ENCODE measurements around the gene TEX30.

Gene TEX30

DNA sequence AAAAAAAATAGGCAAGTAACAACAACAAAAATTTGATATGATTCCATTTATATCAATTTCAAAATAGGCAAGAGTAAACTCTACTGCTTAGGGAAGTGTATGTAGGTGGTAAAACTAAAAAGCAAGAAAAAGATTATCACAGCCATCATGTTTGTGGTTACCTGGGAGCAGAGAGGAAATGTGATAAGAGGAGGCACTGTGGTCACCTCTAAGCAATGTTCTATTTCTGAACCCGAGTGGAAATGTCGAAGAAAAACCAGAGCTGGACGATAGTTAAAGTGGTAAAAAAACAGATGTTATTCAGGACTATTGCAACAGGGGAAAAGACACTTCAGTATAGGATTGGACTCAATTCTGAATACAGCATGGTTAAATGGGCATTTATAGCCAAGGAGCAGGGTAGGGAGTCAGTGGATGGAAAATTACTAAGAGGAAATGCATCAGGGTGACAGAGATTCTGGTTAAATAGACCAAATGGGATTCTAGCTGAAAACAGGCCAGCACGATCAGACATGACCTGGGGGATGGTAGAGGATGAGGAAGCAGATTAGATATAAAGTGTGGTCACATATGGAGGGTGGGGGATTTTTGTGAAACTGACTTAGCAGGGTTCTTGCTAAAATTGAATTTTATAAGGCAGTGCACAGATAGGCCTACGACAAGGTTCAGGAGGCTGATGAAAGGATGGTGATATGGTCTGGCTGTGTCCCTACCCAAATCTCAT is 6.0 kb upstream of the TEX30 start:
- DNase-seq, result peak; percentile 26

DNA sequence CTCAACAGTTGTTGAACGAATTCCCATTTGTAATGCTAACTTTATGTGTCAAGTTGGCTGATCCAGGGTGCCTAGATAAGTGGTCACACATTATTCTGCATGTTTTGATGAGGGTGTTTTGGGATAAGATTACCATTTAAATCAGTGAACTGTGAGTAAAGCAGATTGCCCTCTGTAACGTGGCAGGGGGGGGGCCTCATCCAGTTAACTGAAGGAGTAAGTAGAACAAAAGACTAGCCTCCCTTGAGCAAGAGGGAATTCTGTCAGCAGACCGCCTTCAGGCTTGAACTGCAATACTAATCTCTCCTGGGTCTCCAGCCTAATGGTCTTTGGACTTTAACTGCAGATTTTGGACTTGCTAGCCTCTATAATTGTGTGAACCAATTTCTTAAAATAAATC is 4.2 kb upstream of the TEX30 start:
- no peak for DNase-seq

DNA sequence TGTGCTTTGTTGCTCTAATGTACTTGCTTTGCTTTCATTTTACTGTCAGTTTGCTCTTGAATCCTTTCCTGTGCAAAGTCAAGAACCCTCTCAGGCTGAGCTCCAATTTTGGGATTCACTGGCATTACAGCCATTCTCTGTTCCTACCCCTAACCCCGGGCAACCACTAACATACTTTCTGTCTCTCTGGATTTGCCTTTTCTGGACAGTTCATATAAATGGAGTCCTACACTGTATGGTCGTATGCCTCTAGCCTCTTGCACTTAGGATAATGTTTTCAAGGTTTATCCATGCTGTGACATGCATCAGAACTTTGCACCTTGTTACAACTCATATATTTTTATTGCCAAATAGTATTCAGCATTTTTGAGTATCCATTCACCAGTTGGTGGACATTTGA is 2.7 kb upstream of the TEX30 start:
- DNase-seq, result no peak

DNA sequence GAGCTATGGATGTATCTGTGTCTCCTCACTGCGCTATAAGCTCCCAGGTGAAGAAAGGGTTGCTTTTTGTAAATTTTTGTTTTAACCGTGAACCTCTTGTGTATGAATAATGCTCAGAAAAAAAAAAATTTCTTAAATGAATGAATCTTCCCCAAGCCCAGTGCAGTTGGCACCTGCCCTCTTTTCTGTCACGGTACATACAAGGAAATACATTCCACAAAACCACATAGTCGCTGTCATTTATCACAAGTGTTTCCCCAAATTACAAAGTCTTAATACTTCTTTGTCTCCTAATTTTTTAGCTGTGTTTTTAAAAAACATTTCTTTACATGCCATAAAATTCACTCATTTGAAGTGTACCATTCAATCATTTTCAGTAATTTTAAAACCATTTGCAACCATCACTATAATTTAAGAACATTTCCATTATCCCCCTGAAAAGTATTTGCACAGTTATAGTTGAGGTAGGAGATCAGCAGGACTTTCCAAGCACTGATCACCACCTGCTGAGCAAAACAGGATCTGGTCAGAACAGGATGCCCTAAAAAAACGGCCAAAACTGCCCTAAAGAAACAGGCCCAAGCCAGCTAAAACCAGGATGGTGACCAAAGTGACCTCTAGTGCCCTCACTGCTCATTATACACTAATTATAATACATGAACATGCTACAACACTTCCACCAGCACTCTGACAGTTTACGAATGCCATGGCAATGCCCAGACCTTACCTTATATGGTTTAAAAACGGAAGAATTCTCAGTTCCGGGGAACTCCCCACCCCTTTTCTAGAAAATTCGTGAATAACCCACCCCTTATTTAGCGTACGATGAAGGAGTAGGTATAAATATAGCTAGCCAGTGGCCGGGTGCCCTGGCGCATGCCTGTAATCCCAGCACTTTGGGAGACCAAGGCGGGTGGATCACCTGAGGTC is 1.3 kb upstream of the TEX30 start:
- no peak for DNase-seq

DNA sequence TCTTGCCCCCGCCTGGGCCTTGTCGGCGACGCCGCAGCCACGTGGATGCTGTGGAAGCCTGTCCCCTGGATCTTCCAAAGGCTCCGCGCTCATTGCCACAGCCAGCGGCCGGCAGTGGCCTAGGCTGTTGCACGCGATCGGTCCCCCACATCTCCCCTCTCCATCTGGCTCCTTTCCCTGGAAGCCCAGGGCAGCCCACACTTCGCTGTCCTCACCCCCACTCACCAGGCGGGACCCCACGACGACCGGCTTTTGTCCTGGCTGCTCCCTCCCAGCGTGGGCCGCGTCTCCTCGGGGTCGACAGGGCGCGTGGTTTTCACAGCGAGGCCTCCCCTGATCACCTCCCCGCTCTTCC is 605 bp upstream of the TEX30 start:
- DNase-seq, result no peak

DNA sequence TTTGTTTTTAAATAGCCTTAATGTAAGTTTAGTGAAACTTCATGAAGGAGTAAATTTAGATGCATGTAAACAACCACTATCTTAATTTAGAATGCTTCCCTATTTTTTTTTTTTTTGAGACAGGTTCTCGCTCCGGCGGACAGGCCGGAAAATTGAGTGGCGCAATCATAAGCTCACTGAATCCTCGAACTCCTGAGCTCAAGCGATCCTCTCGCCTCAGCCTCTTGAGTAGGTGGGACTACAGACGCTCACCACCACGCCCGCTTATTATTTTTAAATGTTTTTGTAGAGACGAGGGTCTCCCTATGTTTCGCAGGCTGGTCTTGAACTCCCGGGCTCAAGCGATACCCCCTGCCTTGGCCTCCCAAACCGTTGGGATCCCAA is 1.6 kb downstream of the TEX30 start:
- DNase-seq, result no peak

DNA sequence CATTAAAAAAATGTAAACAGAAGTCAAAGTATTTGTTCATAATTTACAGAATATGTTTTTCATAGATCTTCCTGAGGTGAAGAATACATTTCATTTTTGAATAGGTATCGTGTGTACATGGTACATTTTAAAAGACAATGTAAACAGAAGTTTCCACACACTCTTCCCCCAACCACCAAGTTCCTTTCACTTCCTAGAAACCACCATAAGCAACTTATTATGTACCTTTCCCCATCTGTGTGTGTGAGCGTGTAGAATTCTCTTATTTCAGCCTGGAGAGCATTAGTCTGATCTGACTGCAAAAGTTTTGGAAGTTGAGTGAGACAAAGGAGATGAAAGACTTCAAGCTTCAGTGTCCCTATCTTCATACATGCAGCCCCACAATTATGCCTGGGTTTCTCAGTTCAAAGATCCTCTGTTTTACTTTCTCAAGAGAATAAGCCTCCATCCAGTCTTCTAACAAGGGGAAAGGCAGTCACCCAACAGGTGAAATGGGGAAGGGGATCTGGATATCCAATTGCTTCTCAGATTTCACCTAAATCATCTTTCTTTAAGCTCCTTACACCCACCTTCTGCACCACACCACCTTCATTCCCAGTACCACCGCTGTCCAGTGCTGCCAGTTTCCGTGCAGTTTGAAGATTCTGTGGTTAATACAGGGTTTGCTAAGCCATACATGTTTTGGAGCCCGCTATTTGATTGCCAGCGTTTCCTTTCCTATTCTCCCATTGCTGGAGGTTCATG is 2.1 kb downstream of the TEX30 start:
- no peak for DNase-seq

DNA sequence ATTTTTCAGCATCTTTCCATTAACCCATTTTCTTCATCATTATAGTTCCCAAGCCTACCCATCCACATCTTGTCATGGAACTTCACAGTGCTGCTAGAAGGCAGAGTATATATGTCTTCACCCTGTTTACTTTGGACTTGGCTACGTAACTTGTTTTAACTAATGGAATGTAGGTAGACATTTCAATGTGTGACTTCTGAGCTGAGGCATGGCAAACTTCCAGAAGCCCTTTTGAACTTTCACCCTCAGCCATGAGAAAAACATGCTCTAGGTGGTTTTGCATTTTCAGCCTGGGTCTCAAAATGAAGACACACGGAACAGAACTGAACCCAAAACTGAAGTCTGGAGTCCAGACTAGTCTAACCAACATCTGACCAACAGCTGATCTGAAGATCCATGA is 3.2 kb downstream of the TEX30 start:
- no peak for DNase-seq

DNA sequence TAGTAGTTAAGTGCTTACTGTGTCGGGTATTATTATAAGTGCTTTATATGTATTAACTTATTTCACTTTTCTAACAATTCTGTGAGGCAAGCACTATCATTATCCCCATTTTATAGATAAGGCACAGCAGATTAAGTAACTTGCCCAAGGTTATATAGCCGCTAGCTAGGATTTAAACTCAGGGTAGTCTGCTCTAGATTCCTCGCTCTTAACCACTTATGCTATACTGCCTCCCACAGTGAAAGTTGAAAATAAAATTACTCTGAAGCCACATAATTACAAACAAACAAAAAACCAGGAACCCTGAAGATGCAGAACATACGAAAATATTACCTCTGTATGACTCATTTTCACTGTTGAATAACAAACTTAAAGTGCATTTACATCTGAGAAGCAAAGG is 3.9 kb downstream of the TEX30 start:
- DNase-seq, result no peak

DNA sequence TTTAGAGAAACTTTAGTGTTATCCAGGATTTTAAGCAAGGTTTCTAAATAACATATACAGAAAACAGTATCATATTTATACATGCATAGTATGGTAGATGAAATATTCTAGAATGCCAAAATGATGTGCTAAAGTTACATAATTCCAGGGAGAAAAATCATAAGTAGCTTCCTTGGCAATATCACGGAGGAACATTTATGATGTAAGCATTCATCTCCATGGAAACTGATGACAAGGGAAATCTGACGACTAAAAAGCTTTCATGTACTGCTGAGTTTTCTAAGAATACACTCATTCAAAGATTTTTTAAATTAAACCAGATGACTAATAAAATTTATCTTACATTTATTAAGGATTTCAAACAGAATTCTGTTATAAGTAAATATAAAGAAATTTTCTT is 4.7 kb downstream of the TEX30 start:
- DNase-seq, result no peak

DNA sequence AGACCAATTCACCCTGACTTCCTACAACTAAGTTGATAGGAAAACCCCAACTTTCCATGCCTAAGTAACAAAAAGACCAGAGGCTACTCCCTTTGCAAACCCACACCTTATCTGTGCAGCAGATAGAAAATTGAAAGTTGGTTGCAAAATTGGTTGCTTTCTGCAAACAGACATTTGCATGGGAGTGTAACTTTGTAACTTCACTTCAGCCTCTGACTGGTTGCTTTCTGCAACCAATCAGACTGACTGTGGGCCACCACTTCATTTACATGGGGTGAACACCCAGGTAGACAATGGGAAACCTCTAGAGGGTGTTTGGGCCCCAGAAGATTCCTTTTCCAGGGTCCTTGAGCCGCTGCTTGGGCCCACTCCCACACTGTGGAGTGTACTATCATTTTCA is 9.8 kb downstream of the TEX30 start:
- DNase-seq, result no peak

DNA sequence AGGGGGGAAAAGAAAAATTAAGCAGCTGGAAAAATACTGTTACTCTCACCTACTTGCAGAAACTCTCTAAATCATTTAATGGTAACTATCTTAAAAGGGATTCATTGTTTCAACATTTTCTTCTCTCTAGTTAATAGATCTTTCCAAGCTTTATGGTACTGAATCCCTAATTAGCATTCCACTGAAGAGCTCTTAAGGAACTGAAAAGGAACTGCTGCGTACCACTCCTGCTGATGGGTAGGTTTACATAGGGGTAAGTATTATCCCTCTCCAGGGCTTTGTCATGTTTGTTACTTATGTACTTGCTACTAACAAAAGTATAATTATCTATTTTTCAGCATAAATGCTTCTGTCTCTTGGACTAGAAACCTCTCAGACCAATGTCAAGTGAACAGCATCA is 12.5 kb downstream of the TEX30 start:
- DNase-seq, result no peak

DNA sequence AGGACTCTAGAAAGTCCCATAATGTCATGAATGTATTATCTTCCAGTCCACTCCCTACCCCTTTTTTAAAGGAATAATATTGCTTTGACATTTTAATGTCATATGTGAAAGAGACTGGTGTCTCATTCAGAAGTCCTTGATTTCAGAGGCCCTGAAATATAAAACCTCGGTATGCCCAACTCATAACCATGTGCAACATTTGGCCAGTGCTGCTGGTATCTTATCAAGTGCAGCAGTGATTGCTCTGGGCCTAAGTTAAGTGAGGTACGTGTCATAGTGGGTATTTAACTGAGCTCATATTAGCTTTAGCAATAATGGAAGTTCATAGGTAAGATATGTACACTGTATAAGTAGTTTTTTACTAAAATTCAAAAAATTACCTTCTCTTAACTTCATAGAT is 14.7 kb downstream of the TEX30 start:
- DNase-seq, result no peak

DNA sequence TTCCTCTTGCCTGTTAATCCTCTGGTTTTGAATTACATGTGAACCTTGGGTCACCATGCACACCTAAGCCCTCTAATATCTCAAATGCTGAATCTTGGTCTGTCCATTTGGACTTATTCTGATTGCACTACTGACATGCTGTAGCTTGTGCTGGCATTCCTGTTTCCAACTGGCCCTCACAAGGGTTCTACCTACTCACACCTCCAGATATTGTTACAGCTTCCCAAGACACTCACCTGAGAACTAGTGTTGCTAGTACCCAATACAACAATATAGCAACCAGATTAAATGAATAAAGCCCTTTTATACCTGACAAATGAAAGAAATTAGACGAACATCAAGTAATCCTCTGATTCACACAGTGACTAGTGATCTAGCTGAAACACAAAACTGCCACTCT is 16.6 kb downstream of the TEX30 start:
- DNase-seq, result no peak

DNA sequence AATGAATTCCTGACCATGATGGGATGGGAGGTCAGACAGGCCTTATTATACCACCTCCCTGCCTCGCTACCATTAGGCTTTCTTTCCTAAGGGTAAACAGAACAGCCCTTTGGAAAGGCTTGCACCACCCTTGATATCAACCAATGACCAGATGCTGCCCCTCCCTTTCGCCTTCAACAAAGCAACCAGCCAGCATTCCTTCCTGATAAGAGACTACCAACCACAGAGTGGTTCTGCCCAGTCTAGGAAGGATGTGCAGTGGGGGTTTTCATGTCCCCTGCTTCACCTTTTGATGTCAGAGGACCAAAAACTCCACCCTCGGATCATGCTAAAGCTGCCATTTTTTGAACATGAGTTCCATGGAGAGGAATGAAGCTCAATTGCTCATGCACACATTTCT is 21.7 kb downstream of the TEX30 start:
- DNase-seq, result no peak

DNA sequence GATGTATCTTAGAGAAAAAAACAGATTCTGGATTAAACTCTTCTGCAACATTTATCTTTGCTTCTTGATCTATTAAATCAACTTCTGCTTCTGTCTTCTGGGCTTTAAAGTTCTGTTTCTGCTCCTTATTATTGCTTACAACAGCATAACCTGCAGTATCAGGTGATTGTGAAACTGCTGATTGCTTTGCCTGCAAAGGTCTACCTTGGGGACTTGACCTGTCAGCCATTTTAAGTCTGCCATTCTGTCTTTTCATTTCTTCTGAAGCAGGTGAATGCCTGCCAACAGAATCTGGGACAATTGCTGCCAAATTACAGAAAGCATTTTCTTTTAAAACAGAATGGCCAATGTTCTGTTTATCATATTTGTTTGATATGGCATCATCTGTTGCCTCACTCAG is 31.1 kb downstream of the TEX30 start:
- no peak for DNase-seq

DNA sequence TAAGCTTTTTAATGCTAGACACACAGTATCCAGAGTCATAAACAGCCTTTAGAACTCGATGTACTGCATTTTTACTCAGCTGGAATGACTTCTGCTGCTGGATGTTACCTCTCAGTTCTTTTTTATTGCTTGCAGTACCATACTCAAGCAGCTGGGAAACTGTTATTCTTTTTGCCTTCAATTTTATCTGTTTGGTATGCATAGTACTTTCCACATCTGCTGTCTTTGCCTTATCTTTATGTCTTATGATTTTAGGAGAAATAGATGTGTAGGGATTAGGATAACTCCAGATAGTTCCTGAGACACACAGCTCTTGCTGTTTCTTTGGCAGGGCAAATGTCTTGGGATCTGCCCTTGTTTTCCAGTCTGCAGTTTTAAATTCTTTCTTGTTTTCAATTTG is 31.5 kb downstream of the TEX30 start:
- DNase-seq, result no peak

DNA sequence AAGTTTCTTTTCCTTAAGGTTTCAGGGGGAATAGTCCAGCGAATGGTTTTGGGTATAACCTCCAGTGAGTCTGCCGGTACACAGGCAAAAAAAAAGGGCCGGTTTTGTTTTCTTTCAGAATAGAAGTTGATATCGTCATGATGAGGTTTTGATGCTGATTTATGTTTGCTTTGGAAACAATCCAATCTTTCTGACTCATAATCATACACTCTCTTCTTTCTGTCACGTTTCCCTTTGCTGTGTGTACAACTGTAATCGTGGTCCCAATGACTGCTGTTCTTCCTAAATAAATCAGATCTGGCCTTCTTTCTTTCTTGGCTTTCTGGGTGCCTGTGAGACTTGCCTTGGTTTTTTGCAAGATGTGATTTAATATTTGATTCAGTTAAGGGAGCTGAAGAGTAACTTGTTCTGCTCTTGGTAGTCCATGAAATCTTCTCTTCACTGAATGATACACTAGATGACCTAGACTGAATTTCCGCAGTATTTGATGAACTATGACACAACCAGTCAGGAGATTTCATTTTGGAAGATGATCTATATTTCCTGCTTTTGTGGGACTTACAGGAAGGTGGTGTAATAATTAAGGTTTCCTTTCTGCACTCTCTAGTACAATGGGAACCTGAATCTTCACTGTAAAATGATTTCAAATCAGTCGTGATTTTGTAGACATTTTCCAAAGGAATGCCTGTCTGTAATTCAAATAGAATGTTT is 43.9 kb downstream of the TEX30 start:
- no peak for DNase-seq

DNA sequence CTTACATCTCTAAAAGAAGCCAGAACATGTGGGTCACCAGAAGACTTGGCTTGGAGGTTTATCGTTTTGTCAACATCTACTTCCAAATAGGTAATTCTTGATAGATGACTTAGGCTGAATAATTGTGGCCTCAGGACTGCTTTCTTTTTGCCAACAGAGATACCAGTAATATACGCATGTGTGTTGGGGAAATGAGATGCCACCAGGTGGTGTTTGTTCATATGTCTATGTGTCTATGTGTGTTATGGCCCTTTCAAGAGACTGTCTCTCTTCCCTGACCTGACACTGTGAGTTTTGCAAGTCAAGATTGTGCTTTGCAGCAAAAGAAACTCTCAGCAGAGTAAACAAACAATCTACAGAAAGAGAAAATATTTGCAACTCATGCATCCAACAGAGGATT is 47.2 kb downstream of the TEX30 start:
- DNase-seq, result no peak

DNA sequence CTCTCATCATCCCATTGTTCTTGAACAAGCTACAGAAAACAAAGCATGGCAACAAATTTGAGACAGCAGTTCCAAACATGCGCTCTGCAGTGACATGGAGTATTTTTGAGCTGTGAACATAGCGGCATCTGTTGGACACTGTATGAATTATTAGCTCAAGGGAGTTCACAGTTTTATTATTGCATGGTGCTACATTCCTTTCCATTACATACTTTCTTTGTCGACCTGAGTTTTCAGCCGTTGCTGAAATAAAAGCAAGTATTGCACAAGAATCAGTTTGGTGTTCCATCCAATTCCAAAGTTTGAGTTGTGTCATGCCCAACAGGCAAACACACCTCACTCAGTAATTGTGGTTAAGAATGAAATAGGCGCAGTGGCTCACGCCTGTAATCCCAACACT is 48.7 kb downstream of the TEX30 start:
- no peak for DNase-seq

DNA sequence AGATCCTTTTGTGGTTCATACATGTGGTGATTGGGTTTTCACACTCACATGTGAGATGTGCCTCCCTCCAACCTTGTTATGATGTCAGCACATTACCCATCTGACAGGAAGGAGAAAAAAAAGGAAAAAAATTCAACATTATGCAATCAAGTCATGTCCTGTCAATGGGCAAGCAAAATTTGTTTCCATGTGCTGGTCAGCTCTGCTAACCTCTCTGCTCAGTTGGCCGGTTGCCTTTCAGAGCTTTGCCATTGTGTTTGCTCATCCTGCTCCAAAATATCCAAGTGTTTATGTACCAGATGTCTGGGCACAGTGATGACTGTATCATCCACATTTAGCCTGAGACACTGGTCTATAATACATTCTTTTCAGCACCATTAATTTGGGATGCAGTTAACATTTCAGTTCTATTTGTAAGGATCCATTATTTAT is 51.8 kb downstream of the TEX30 start:
- DNase-seq, result no peak

DNA sequence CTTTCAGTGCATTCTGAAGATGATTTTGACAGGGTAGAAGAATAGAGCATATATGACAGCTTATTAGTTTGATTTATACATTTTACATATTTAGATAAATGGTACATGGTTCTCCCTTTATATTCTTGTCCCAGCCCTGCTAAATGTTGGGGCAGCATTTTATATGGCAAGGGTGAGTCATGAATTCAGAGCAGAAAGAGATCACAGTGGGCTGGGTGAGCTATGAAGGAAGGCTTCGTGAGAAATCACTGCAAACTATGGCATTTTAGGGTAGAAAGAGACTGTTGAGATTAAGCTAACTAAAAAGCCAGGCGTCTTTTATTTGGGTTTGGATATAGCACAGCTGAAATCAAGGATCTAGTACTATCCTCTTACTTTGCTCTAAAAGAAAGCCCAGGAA is 54.8 kb downstream of the TEX30 start:
- no peak for DNase-seq
